Measurements from ENCODE around the gene SHROOM3. TPM values are rescaled to one million over a fixed set of nuclear protein-coding genes. Genes with fewer than 3 reads are reported as not detected.
A peak's percentile ranks its signal among the peaks of the same experiment; 100 is the strongest.
"Not testable (repeated sequence)": the region's sequence is repeated elsewhere in the genome, so short reads cannot be mapped to it uniquely, and the experiment has no call there.

The SHROOM3 gene
- total RNA-seq, 6 experiments from 2014 or later: 39.1 to 98.7 (median 40.9) TPM

- Mint-ChIP-seq H3K27me3 (ENCODE audit: insufficient read depth) (no peaks in the 10 kb centered on the region), H3K27ac (peak overlapping the region; percentile 31; the same call in 1 of the 2 replicates), H3K4me1 (ENCODE audit: low read depth) (peaks cover 83% of the 10 kb centered on the region), H3K9me3 (0 out of 2 replicates have a peak, but pooled peaks cover 3% of the 10 kb centered on the region), H3K36me3 (ENCODE audit: low read depth) (peaks cover 40% of the 10 kb centered on the region), H3K4me3 (no peak overlapping the region)
- no peak for TF ChIP-seq CTCF (IDR thresholded peaks at IDR 0.05)
- no peak for DNase-seq
Measured at GRCh38 chr4:76718831-76719230, 283.8 kb downstream of the SHROOM3 start.

GRCh38 chr4:76720121-76720520 is 285.1 kb downstream of the SHROOM3 start:
- no peaks in the 10 kb centered on the region for H3K27me3 Mint-ChIP-seq (ENCODE audit: insufficient read depth)
- no peak overlapping the region for H3K27ac Mint-ChIP-seq
- H3K9me3 Mint-ChIP-seq: 0 out of 2 replicates have a peak, but pooled peaks cover 3% of the 10 kb centered on the region
- no peak overlapping the region for H3K4me3 Mint-ChIP-seq
- no peak for TF ChIP-seq CTCF (IDR thresholded peaks at IDR 0.05)
- no peak for DNase-seq
- H3K36me3 Mint-ChIP-seq (ENCODE audit: low read depth): peaks cover 35% of the 10 kb centered on the region
- peaks cover 83% of the 10 kb centered on the region for H3K4me1 Mint-ChIP-seq (ENCODE audit: low read depth)

GRCh38 chr4:76722146-76722545 is 287.1 kb downstream of the SHROOM3 start:
- H3K27me3 Mint-ChIP-seq (ENCODE audit: insufficient read depth); H3K9me3 Mint-ChIP-seq; DNase-seq; H3K27ac Mint-ChIP-seq; H3K4me3 Mint-ChIP-seq: not testable (repeated sequence)
- peaks cover 25% of the 10 kb centered on the region for H3K36me3 Mint-ChIP-seq (ENCODE audit: low read depth)
- H3K4me1 Mint-ChIP-seq (ENCODE audit: low read depth): peaks cover 83% of the 10 kb centered on the region

GRCh38 chr4:76722838-76723237 is 287.8 kb downstream of the SHROOM3 start:
- TF ChIP-seq CTCF (IDR thresholded peaks at IDR 0.05): no peak
- peak overlapping the region; percentile 72 for H3K27ac Mint-ChIP-seq
- no peak overlapping the region for H3K4me3 Mint-ChIP-seq
- H3K27me3 Mint-ChIP-seq (ENCODE audit: insufficient read depth): no peaks in the 10 kb centered on the region
- peaks cover 79% of the 10 kb centered on the region for H3K4me1 Mint-ChIP-seq (ENCODE audit: low read depth)
- H3K36me3 Mint-ChIP-seq (ENCODE audit: low read depth): peaks cover 21% of the 10 kb centered on the region
- 0 out of 2 replicates have a peak, but pooled peaks cover 3% of the 10 kb centered on the region for H3K9me3 Mint-ChIP-seq
- DNase-seq: no peak

GRCh38 chr4:76723373-76723772 is 288.3 kb downstream of the SHROOM3 start:
- peak; percentile 29 for DNase-seq
- Mint-ChIP-seq H3K4me1 (ENCODE audit: low read depth) (peaks cover 82% of the 10 kb centered on the region), H3K9me3 (0 out of 2 replicates have a peak, but pooled peaks cover 3% of the 10 kb centered on the region), H3K4me3 (peak overlapping the region; percentile 55), H3K27ac (peak overlapping the region; percentile 72), H3K36me3 (ENCODE audit: low read depth) (peaks cover 24% of the 10 kb centered on the region), H3K27me3 (ENCODE audit: insufficient read depth) (no peaks in the 10 kb centered on the region)
- peak; percentile 40 for TF ChIP-seq CTCF (IDR thresholded peaks at IDR 0.05)

GRCh38 chr4:76723924-76724323 is 288.9 kb downstream of the SHROOM3 start:
- peak overlapping the region; percentile 55 for H3K4me3 Mint-ChIP-seq
- peak overlapping the region; percentile 72 for H3K27ac Mint-ChIP-seq
- no peaks in the 10 kb centered on the region for H3K27me3 Mint-ChIP-seq (ENCODE audit: insufficient read depth)
- peak; percentile 38 for DNase-seq
- peaks cover 29% of the 10 kb centered on the region for H3K36me3 Mint-ChIP-seq (ENCODE audit: low read depth)
- H3K4me1 Mint-ChIP-seq (ENCODE audit: low read depth): peaks cover 82% of the 10 kb centered on the region
- 0 out of 2 replicates have a peak, but pooled peaks cover 3% of the 10 kb centered on the region for H3K9me3 Mint-ChIP-seq
- no peak for TF ChIP-seq CTCF (IDR thresholded peaks at IDR 0.05)
